Stimulated activated naive CD8-positive, alpha-beta T cell treated with anti-CD3 and anti-CD28 coated beads, Interleukin-15, amount 100 ng/mL, for 72 hours (primary cell): ENCODE measurements around the gene DPYD.
A peak's percentile ranks its signal among the peaks of the same experiment; 100 is the strongest.

Experiments used
- ATAC-seq: fragments of 150-1000 bp; cut with Tn5 transposase; 2 replicates; pipeline ENCODE4 v1.10.0; 2021; ENCODE audit warnings: mild to moderate bottlenecking, moderate library complexity
- DNase-seq, 2 donors: peaks; one replicate each; pipeline ENCODE4 v3.0.0; 2021 to 2022
- H3K27ac Mint-ChIP-seq, 2 donors: one replicate each; pipeline ENCODE4 v1.8.0; 2022; ENCODE audit warnings: mild to moderate bottlenecking in 2 of 2, mixed read lengths in 2 of 2, moderate library complexity in 2 of 2
- H3K27me3 Mint-ChIP-seq: one replicate; pipeline ENCODE4 v1.8.0; 2022; ENCODE audit warnings: mixed read lengths
- H3K4me1 Mint-ChIP-seq: one replicate; pipeline ENCODE4 v1.8.0; 2022; ENCODE audit warnings: mild to moderate bottlenecking, mixed read lengths
- H3K4me3 Mint-ChIP-seq, 2 donors: one replicate each; pipeline ENCODE4 v1.8.0; 2022; ENCODE audit warnings: mild to moderate bottlenecking in 2 of 2, mixed read lengths in 2 of 2, moderate library complexity in 1 of 2
- H3K9me3 Mint-ChIP-seq, 2 donors: one replicate each; pipeline ENCODE4 v1.8.0; 2022; ENCODE audit warnings: mixed read lengths in 2 of 2

Gene DPYD

DNA sequence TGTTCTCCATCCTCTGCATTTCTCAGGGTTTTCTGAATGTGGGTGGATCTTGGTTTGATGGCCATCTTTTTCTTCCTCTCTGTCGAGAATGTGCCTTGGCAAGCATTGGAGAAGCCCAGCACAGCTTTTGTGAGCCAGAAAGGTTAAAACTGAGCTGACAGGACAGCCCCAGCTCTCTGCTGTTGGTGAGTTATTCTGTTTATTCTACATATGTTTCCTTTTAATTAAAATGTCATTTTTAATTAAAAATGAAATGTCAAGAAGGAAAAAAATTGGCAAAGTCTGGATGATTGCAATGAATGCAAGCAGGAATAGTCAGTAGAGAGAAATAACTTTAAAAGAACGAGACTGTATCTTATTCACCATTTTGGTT, 873.4 kb downstream of the DPYD start:
- no peak for DNase-seq
- ATAC-seq: no peak
- H3K27ac Mint-ChIP-seq: no peak overlapping the region
- peaks cover 6 to 20% of the 10 kb centered on the region in 2 donors for H3K9me3 Mint-ChIP-seq
- no peak overlapping the region for H3K4me3 Mint-ChIP-seq
- peaks cover 7% of the 10 kb centered on the region for H3K27me3 Mint-ChIP-seq
- H3K4me1 Mint-ChIP-seq: no peaks in the 10 kb centered on the region

DNA sequence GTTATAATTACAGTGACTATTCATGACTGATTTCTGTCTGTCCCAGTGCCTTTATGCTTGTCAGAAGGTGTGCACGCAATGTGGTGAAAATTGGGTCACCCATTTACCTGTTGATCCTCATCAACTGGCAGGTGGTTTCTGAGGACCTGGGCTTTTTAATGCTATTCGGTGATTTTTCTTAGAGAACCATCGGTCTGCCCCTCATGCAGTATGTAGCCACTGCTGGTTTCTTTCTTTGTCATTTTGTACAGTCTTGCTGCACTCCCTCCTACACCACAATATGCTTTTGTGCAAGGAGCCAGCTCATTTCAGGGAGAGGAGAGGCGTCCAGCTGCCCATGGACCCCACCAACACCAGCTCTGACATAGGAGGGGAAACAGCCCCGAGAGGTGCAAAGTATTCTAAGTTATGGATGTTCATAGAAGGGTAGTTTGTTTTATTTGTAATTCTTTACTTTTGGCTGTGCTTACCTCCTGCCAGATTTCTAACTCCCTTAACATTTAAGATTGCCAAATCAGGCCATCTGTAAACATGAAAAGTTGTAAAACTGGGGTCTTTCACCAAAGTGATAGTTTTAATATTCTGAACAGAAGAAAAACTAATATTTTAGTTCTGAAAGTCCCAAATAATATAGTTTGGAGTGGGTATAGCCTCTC, 873.9 kb downstream of the DPYD start:
- Mint-ChIP-seq H3K4me3 (no peak overlapping the region), H3K27me3 (peaks cover 7% of the 10 kb centered on the region), H3K4me1 (no peaks in the 10 kb centered on the region), H3K27ac (no peak overlapping the region), H3K9me3 (peaks cover 6 to 24% of the 10 kb centered on the region in 2 donors)
- ATAC-seq (no peak), DNase-seq (no peak)

DNA sequence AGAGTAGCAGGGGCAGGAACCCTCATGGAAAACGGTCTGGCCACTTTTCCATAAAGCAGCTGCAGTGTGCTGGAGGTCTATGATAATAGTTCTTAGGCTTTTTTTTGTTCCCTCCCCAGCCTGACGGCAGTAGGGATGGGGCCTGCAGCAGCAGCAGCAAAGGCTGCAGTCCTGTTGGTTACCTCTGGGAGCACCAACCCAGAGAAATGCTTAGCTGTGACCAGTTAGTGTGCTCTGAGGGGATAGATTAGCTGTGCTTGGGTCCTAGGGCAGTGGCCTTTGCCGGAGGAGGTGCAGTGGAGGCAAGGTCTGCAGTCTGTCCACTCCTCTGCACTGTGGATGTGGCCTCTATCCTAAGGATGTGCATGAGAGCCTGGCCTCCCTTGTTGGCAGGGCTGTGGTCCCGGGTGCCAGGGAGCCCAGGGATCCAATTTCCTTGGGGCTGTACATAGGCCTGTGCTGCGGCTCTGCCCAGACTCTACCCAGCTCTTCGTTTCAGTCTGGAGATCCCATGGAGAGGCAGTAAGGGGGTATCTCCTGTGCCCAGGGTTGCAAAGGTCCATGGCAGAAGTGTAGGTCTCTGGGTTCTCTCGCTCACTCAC, 876.6 kb downstream of the DPYD start:
- Mint-ChIP-seq H3K27me3 (peaks cover 7% of the 10 kb centered on the region), H3K4me3 (no peak overlapping the region), H3K4me1 (no peaks in the 10 kb centered on the region), H3K9me3 (peaks cover 15 to 50% of the 10 kb centered on the region in 2 donors), H3K27ac (no peak overlapping the region)
- ATAC-seq: peak; percentile 28
- no peak for DNase-seq

- Mint-ChIP-seq H3K27me3 (no peaks in the 10 kb centered on the region), H3K4me1 (no peaks in the 10 kb centered on the region), H3K9me3 (peaks cover 15 to 59% of the 10 kb centered on the region in 2 donors), H3K27ac (no peak overlapping the region), H3K4me3 (no peak overlapping the region)
- ATAC-seq: no peak
- DNase-seq: no peak
Observed at GRCh38 chr1:97042551-97042950, 878.3 kb downstream of the DPYD start.

GRCh38 chr1:97041026-97041425, 879.8 kb downstream of the DPYD start:
- no peak for DNase-seq
- Mint-ChIP-seq H3K4me3 (no peak overlapping the region), H3K27me3 (no peaks in the 10 kb centered on the region), H3K9me3 (peaks cover 15 to 59% of the 10 kb centered on the region in 2 donors), H3K27ac (no peak overlapping the region), H3K4me1 (no peaks in the 10 kb centered on the region)
- no peak for ATAC-seq

DNA sequence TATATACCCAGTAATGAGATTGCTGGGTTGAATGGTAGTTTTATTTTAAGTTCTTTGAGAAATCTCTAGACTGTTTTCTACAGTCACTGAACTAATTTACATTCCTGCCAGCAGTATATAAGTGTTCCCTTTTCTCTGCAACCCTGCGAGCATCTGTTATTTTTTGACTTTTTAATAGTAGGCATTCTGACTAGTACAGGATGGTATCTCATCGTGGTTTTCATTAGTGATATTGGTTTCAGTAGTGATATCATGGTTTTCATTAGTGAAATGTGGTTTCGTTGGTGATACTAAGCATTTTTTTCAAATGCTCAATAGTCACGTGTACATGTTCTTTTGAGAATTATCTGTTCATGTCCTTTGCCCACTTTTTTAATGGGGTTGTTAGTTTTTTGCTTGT, 882.4 kb downstream of the DPYD start:
- Mint-ChIP-seq H3K4me3 (no peak overlapping the region), H3K27me3 (no peaks in the 10 kb centered on the region), H3K4me1 (no peaks in the 10 kb centered on the region), H3K9me3 (peaks cover 15 to 49% of the 10 kb centered on the region in 2 donors), H3K27ac (no peak overlapping the region)
- ATAC-seq: no peak
- DNase-seq: no peak

GRCh38 chr1:97034651-97035050, 886.2 kb downstream of the DPYD start:
- DNase-seq: no peak
- peaks cover 3 to 13% of the 10 kb centered on the region in 2 donors for H3K9me3 Mint-ChIP-seq
- ATAC-seq: no peak
- H3K27me3 Mint-ChIP-seq: no peaks in the 10 kb centered on the region
- H3K27ac Mint-ChIP-seq: no peak overlapping the region
- no peaks in the 10 kb centered on the region for H3K4me1 Mint-ChIP-seq
- H3K4me3 Mint-ChIP-seq: no peak overlapping the region

- no peaks in the 10 kb centered on the region for H3K4me1 Mint-ChIP-seq
- no peak for DNase-seq
Observed at GRCh38 chr1:97033949-97034348, 886.9 kb downstream of the DPYD start.

More at GRCh38 chr1:97033949-97034348, 886.9 kb downstream of the DPYD start:
- H3K27me3 Mint-ChIP-seq: no peaks in the 10 kb centered on the region
- H3K4me3 Mint-ChIP-seq: no peak overlapping the region
- ATAC-seq: no peak
- peaks cover under 1 to 6% of the 10 kb centered on the region in 2 donors for H3K9me3 Mint-ChIP-seq
- no peak overlapping the region for H3K27ac Mint-ChIP-seq
